Bronchial epithelial cell (primary cell): Measurements from ENCODE around the gene TSKS. TPM values are rescaled to one million over a fixed set of nuclear protein-coding genes. Genes with fewer than 3 reads are reported as not detected.

Experiments used
- DNase-seq: peaks from one replicate; pipeline ENCODE4 v3.0.0-alpha.2; 2010; ENCODE audit warnings: low read depth
- FAIRE-seq: peaks from 2 replicates; lab custom pipeline; 2011; peaks lifted over from hg19 to GRCh38; lab: Jason Lieb, UNC
- H3K27me3 ChIP-seq: 2 replicates; pipeline ENCODE4 v1.5.1; 2011; ENCODE audit warnings: low read length; ENCODE audit not compliant: control insufficient read depth, insufficient read depth
- H3K36me3 ChIP-seq: 2 replicates; pipeline ENCODE4 v1.5.1; 2011; ENCODE audit warnings: low read length; ENCODE audit not compliant: control insufficient read depth, insufficient read depth
- H3K4me3 ChIP-seq: 2 replicates; pipeline ENCODE4 v1.5.1; 2011; ENCODE audit warnings: mild to moderate bottlenecking, low read depth, low read length, control low read depth
- CTCF ChIP-seq: IDR thresholded peaks from 2 replicates; pipeline ENCODE4 v1.5.1; 2011; ENCODE audit warnings: mild to moderate bottlenecking, moderate library complexity, low read length, control low read depth, inconsistent platforms; ENCODE audit not compliant: insufficient read depth, severe bottlenecking
- total RNA-seq: library from RNA; depleted of rRNA; stranded (reverse); fragments of >200 nt; gene quantifications from 2 replicates; pipeline ENCODE4 v1.2.1, GENCODE V29; 2014

The TSKS gene
- total RNA-seq, 1 donor from 2014 or later, result not detected

GRCh38 chr19:49808711-49809159 is 45.6 kb upstream of the TSKS start:
- peaks cover 5% of the 10 kb centered on the region for H3K36me3 ChIP-seq
- TF ChIP-seq CTCF, result no peak
- peak overlapping the region; percentile 56 for H3K4me3 ChIP-seq
- FAIRE-seq, result no peak
- DNase-seq, result peak; percentile 52
- H3K27me3 ChIP-seq, result no peaks in the 10 kb centered on the region

- no peak for TF ChIP-seq CTCF
- Histone ChIP-seq H3K36me3 (peaks cover 9% of the 10 kb centered on the region), H3K27me3 (no peaks in the 10 kb centered on the region), H3K4me3 (no peak overlapping the region)
- DNase-seq (no peak), FAIRE-seq (peak; percentile 66)
These were observed 45.0 kb upstream of the TSKS start for GRCh38 chr19:49807904-49808675.

- H3K36me3 ChIP-seq, result peaks cover 12% of the 10 kb centered on the region
- DNase-seq (no peak), FAIRE-seq (no peak)
- no peak overlapping the region for H3K4me3 ChIP-seq
- no peak for TF ChIP-seq CTCF
- H3K27me3 ChIP-seq, result no peaks in the 10 kb centered on the region
These were observed 44.2 kb upstream of the TSKS start for GRCh38 chr19:49807058-49807903.

- DNase-seq, result no peak
These were observed 43.5 kb upstream of the TSKS start for GRCh38 chr19:49806620-49806959.

GRCh38 chr19:49805822-49806619 is 42.9 kb upstream of the TSKS start:
- TF ChIP-seq CTCF, result no peak
- FAIRE-seq (no peak), DNase-seq (no peak)
- H3K4me3 ChIP-seq, result no peak overlapping the region
- H3K36me3 ChIP-seq, result peaks cover 15% of the 10 kb centered on the region
- no peaks in the 10 kb centered on the region for H3K27me3 ChIP-seq

More at GRCh38 chr19:49806620-49806959, 43.5 kb upstream of the TSKS start:
- Histone ChIP-seq H3K36me3 (peaks cover 12% of the 10 kb centered on the region), H3K4me3 (no peak overlapping the region), H3K27me3 (no peaks in the 10 kb centered on the region)
- no peak for FAIRE-seq
- TF ChIP-seq CTCF, result no peak
